Measurements from ENCODE around the gene SMARCB1.
A peak's percentile ranks its signal among the peaks of the same experiment; 100 is the strongest.

SMARCB1 gene

GRCh38 chr22:23840026-23840425 lies 53.3 kb downstream of the SMARCB1 start:
- no peaks in the 10 kb centered on the region for H3K9me3 ChIP-seq (ENCODE audit: insufficient read depth, low read depth, low read length)
- no peak overlapping the region for H3K27ac ChIP-seq (ENCODE audit: low read depth, low read length)
- peaks cover 13% of the 10 kb centered on the region for H3K36me3 ChIP-seq (ENCODE audit: insufficient read depth, low read length)
- H3K9ac ChIP-seq (ENCODE audit: low read depth, low read length) = no peak overlapping the region
- H3K4me3 ChIP-seq (ENCODE audit: low read length) = no peak overlapping the region
- peaks cover 8% of the 10 kb centered on the region; the same call in 1 of the 2 replicates for H3K27me3 ChIP-seq (ENCODE audit: insufficient read depth, low read length)
- 94% methylated on average over 7 of the region's 7 CpGs for WGBS
- peaks cover 8% of the 10 kb centered on the region for H3K4me1 ChIP-seq (ENCODE audit: insufficient read depth, low read length)

- Histone ChIP-seq H3K9me3 (ENCODE audit: insufficient read depth, low read depth, low read length) (no peaks in the 10 kb centered on the region), H3K27ac (ENCODE audit: low read depth, low read length) (no peak overlapping the region), H3K9ac (ENCODE audit: low read depth, low read length) (no peak overlapping the region), H3K27me3 (ENCODE audit: insufficient read depth, low read length) (peaks cover 8% of the 10 kb centered on the region; the same call in 1 of the 2 replicates), H3K4me1 (ENCODE audit: insufficient read depth, low read length) (peaks cover 10% of the 10 kb centered on the region), H3K36me3 (ENCODE audit: insufficient read depth, low read length) (0 out of 2 replicates have a peak, but pooled peaks cover under 1% of the 10 kb centered on the region), H3K4me3 (ENCODE audit: low read length) (no peak overlapping the region)
- 83% methylated on average over 5 of the region's 5 CpGs for WGBS
Measured at GRCh38 chr22:23841292-23841691, 54.5 kb downstream of the SMARCB1 start.

GRCh38 chr22:23841736-23842445 lies 55.1 kb downstream of the SMARCB1 start:
- no peak overlapping the region for H3K9ac ChIP-seq (ENCODE audit: low read depth, low read length)
- no peak overlapping the region for H3K4me3 ChIP-seq (ENCODE audit: low read length)
- H3K27ac ChIP-seq (ENCODE audit: low read depth, low read length) = no peak overlapping the region
- no peaks in the 10 kb centered on the region for H3K9me3 ChIP-seq (ENCODE audit: insufficient read depth, low read depth, low read length)
- H3K27me3 ChIP-seq (ENCODE audit: insufficient read depth, low read length) = peaks cover 8% of the 10 kb centered on the region; the same call in 1 of the 2 replicates
- peaks cover 15% of the 10 kb centered on the region for H3K4me1 ChIP-seq (ENCODE audit: insufficient read depth, low read length)
- 60% methylated on average over 20 of the region's 20 CpGs for WGBS
- no peaks in the 10 kb centered on the region for H3K36me3 ChIP-seq (ENCODE audit: insufficient read depth, low read length)

GRCh38 chr22:23842599-23842998 lies 55.8 kb downstream of the SMARCB1 start:
- Histone ChIP-seq H3K4me3 (ENCODE audit: low read length) (no peak overlapping the region), H3K36me3 (ENCODE audit: insufficient read depth, low read length) (no peaks in the 10 kb centered on the region), H3K9me3 (ENCODE audit: insufficient read depth, low read depth, low read length) (no peaks in the 10 kb centered on the region), H3K27ac (ENCODE audit: low read depth, low read length) (no peak overlapping the region), H3K27me3 (ENCODE audit: insufficient read depth, low read length) (peaks cover 8% of the 10 kb centered on the region; the same call in 1 of the 2 replicates), H3K4me1 (ENCODE audit: insufficient read depth, low read length) (peaks cover 15% of the 10 kb centered on the region), H3K9ac (ENCODE audit: low read depth, low read length) (no peak overlapping the region)
- WGBS = 83% methylated on average over 4 of the region's 4 CpGs

- Histone ChIP-seq H3K4me3 (ENCODE audit: low read length) (no peak overlapping the region), H3K27ac (ENCODE audit: low read depth, low read length) (no peak overlapping the region), H3K36me3 (ENCODE audit: insufficient read depth, low read length) (no peaks in the 10 kb centered on the region), H3K4me1 (ENCODE audit: insufficient read depth, low read length) (peaks cover 14% of the 10 kb centered on the region), H3K9me3 (ENCODE audit: insufficient read depth, low read depth, low read length) (no peaks in the 10 kb centered on the region), H3K27me3 (ENCODE audit: insufficient read depth, low read length) (peaks cover 3% of the 10 kb centered on the region; the same call in 1 of the 2 replicates), H3K9ac (ENCODE audit: low read depth, low read length) (no peak overlapping the region)
- 81% methylated on average over 8 of the region's 8 CpGs for WGBS
Measured at GRCh38 chr22:23844739-23845202, 58.0 kb downstream of the SMARCB1 start.

GRCh38 chr22:23845265-23846080 lies 58.7 kb downstream of the SMARCB1 start:
- Histone ChIP-seq H3K27me3 (ENCODE audit: insufficient read depth, low read length) (peaks cover 4% of the 10 kb centered on the region; the same call in 1 of the 2 replicates), H3K4me1 (ENCODE audit: insufficient read depth, low read length) (peaks cover 14% of the 10 kb centered on the region), H3K9ac (ENCODE audit: low read depth, low read length) (no peak overlapping the region), H3K36me3 (ENCODE audit: insufficient read depth, low read length) (no peaks in the 10 kb centered on the region), H3K9me3 (ENCODE audit: insufficient read depth, low read depth, low read length) (no peaks in the 10 kb centered on the region), H3K27ac (ENCODE audit: low read depth, low read length) (no peak overlapping the region), H3K4me3 (ENCODE audit: low read length) (no peak overlapping the region)
- WGBS = 76% methylated on average over 9 of the region's 9 CpGs

GRCh38 chr22:23846081-23846469 lies 59.3 kb downstream of the SMARCB1 start:
- Histone ChIP-seq H3K27me3 (ENCODE audit: insufficient read depth, low read length) (peaks cover 9% of the 10 kb centered on the region; the same call in 1 of the 2 replicates), H3K4me3 (ENCODE audit: low read length) (no peak overlapping the region), H3K36me3 (ENCODE audit: insufficient read depth, low read length) (no peaks in the 10 kb centered on the region), H3K9me3 (ENCODE audit: insufficient read depth, low read depth, low read length) (no peaks in the 10 kb centered on the region), H3K27ac (ENCODE audit: low read depth, low read length) (no peak overlapping the region), H3K4me1 (ENCODE audit: insufficient read depth, low read length) (peaks cover 14% of the 10 kb centered on the region), H3K9ac (ENCODE audit: low read depth, low read length) (no peak overlapping the region)
- WGBS = 82% methylated on average over 7 of the region's 7 CpGs

GRCh38 chr22:23847310-23847920 lies 60.6 kb downstream of the SMARCB1 start:
- Histone ChIP-seq H3K9ac (ENCODE audit: low read depth, low read length) (no peak overlapping the region), H3K4me3 (ENCODE audit: low read length) (no peak overlapping the region)

GRCh38 chr22:23847991-23848864 lies 61.5 kb downstream of the SMARCB1 start:
- peak overlapping the region; percentile 45; the same call in 1 of the 2 replicates for H3K27ac ChIP-seq (ENCODE audit: low read depth, low read length)
- H3K4me1 ChIP-seq (ENCODE audit: insufficient read depth, low read length) = peaks cover 10% of the 10 kb centered on the region
- WGBS = 52% methylated on average over 24 of the region's 24 CpGs
- H3K36me3 ChIP-seq (ENCODE audit: insufficient read depth, low read length) = no peaks in the 10 kb centered on the region
- no peaks in the 10 kb centered on the region for H3K9me3 ChIP-seq (ENCODE audit: insufficient read depth, low read depth, low read length)
- H3K9ac ChIP-seq (ENCODE audit: low read depth, low read length) = no peak overlapping the region
- H3K27me3 ChIP-seq (ENCODE audit: insufficient read depth, low read length) = peaks cover 9% of the 10 kb centered on the region; the same call in 1 of the 2 replicates
- no peak overlapping the region for H3K4me3 ChIP-seq (ENCODE audit: low read length)

More at GRCh38 chr22:23847310-23847920, 60.6 kb downstream of the SMARCB1 start:
- Histone ChIP-seq H3K36me3 (ENCODE audit: insufficient read depth, low read length) (no peaks in the 10 kb centered on the region), H3K27ac (ENCODE audit: low read depth, low read length) (no peak overlapping the region), H3K9me3 (ENCODE audit: insufficient read depth, low read depth, low read length) (no peaks in the 10 kb centered on the region), H3K4me1 (ENCODE audit: insufficient read depth, low read length) (peaks cover 13% of the 10 kb centered on the region), H3K27me3 (ENCODE audit: insufficient read depth, low read length) (peaks cover 9% of the 10 kb centered on the region; the same call in 1 of the 2 replicates)
- WGBS = 87% methylated on average over 18 of the region's 18 CpGs

All from HUES64 (cell line).